ENCODE measurements around the gene HOXB2.

HOXB2 gene

GRCh38 chr17:48499735-48500434 lies 45.0 kb downstream of the HOXB2 start:
- H2BK5ac ChIP-seq (ENCODE audit: low read length) = no peak overlapping the region
- WGBS, 2 donors (ENCODE audit: extremely low coverage in 2 of 2, insufficient read length in 2 of 2, insufficient replicate concordance in 1 of 2) = no CpG with 5 or more reads among the region's 5 CpGs

GRCh38 chr17:48499248-48499647 lies 45.7 kb downstream of the HOXB2 start:
- Histone ChIP-seq H2AFZ (ENCODE audit: low read length) (no peak overlapping the region), H3K27me3 (ENCODE audit: control insufficient read depth in 3 of 3, insufficient read depth in 3 of 3, low read depth in 1 of 3, low read length in 3 of 3) (peaks cover 0 to 61% (median 2%) of the 10 kb centered on the region in 3 experiments)
- no CpG with 5 or more reads among the region's 3 CpGs for whole genome bisulfite sequencing, 2 donors (ENCODE audit: extremely low coverage in 2 of 2, insufficient read length in 2 of 2, insufficient replicate concordance in 1 of 2)

More at GRCh38 chr17:48499735-48500434, 45.0 kb downstream of the HOXB2 start:
- Histone ChIP-seq H3K18ac (ENCODE audit: low read length) (no peak overlapping the region), H2BK120ac (ENCODE audit: low read depth, low read length) (no peak overlapping the region), H3K9ac (ENCODE audit: low read depth, low read length, poor library complexity) (no peak overlapping the region), H3K27ac (replicated peaks; ENCODE audit: low read length) (no peak overlapping the region), H2AK5ac (ENCODE audit: low read depth, low read length) (no peak overlapping the region), H3K27me3 (ENCODE audit: control insufficient read depth in 3 of 3, insufficient read depth in 3 of 3, low read depth in 1 of 3, low read length in 3 of 3) (peaks cover 0 to 55% (median 2%) of the 10 kb centered on the region in 3 experiments), H3K4me2 (ENCODE audit: insufficient read depth, low read length, poor library complexity, severe bottlenecking) (no peak overlapping the region), H4K8ac (ENCODE audit: low read depth, low read length) (no peak overlapping the region), H2AFZ (ENCODE audit: low read length) (no peak overlapping the region), H4K91ac (ENCODE audit: low read depth, low read length, poor library complexity) (no peak overlapping the region), H3K36me3 (replicated peaks in 1 of 2; ENCODE audit: control insufficient read depth in 2 of 2, insufficient read depth in 2 of 2, low read length in 2 of 2) (no peaks in the 10 kb centered on the region), H3K9me3 (replicated peaks in 1 of 2; ENCODE audit: control insufficient read depth in 2 of 2, insufficient read depth in 1 of 2, low read depth in 1 of 2, low read length in 2 of 2) (no peaks in the 10 kb centered on the region), H3K4me3 (ENCODE audit: low read length in 2 of 2) (no peak overlapping the region), H2BK12ac (ENCODE audit: low read length) (no peak overlapping the region), H3K23ac (ENCODE audit: low read depth, low read length, poor library complexity) (no peak overlapping the region), H3K14ac (ENCODE audit: low read length) (no peak overlapping the region), H3K79me1 (ENCODE audit: low read depth, low read length) (no peaks in the 10 kb centered on the region), H3K4ac (ENCODE audit: low read length) (no peak overlapping the region), H2BK15ac (ENCODE audit: low read length) (no peak overlapping the region), H3K4me1 (ENCODE audit: control insufficient read depth in 2 of 2, insufficient read depth in 1 of 2, low read depth in 1 of 2, low read length in 2 of 2) (no peaks in the 10 kb centered on the region)
- no peak for DNase-seq (ENCODE audit: low spot score)

GRCh38 chr17:48498164-48498850 lies 46.6 kb downstream of the HOXB2 start:
- H2BK5ac ChIP-seq (ENCODE audit: low read length) = no peak overlapping the region
- H3K9ac ChIP-seq (ENCODE audit: low read depth, low read length, poor library complexity) = no peak overlapping the region
- H3K4me1 ChIP-seq (ENCODE audit: control insufficient read depth in 2 of 2, insufficient read depth in 1 of 2, low read depth in 1 of 2, low read length in 2 of 2) = no peaks in the 10 kb centered on the region
- H3K18ac ChIP-seq (ENCODE audit: low read length) = no peak overlapping the region
- no peaks in the 10 kb centered on the region for H3K36me3 ChIP-seq (replicated peaks in 1 of 2; ENCODE audit: control insufficient read depth in 2 of 2, insufficient read depth in 2 of 2, low read length in 2 of 2)
- H3K27ac ChIP-seq (replicated peaks; ENCODE audit: low read length) = no peak overlapping the region
- H3K4me3 ChIP-seq (ENCODE audit: low read length in 2 of 2) = no peak overlapping the region
- no peak overlapping the region for H4K8ac ChIP-seq (ENCODE audit: low read depth, low read length)
- H3K4me2 ChIP-seq (ENCODE audit: insufficient read depth, low read length, poor library complexity, severe bottlenecking) = no peak overlapping the region
- no peak overlapping the region for H3K23ac ChIP-seq (ENCODE audit: low read depth, low read length, poor library complexity)
- H2AK5ac ChIP-seq (ENCODE audit: low read depth, low read length) = no peak overlapping the region
- H3K14ac ChIP-seq (ENCODE audit: low read length) = no peak overlapping the region
- H3K27me3 ChIP-seq (ENCODE audit: control insufficient read depth in 3 of 3, insufficient read depth in 3 of 3, low read depth in 1 of 3, low read length in 3 of 3) = peaks cover 0 to 64% (median 7%) of the 10 kb centered on the region in 3 experiments
- DNase-seq (ENCODE audit: low spot score) = no peak
- H3K9me3 ChIP-seq (replicated peaks in 1 of 2; ENCODE audit: control insufficient read depth in 2 of 2, insufficient read depth in 1 of 2, low read depth in 1 of 2, low read length in 2 of 2) = no peaks in the 10 kb centered on the region
- no peak overlapping the region for H2BK12ac ChIP-seq (ENCODE audit: low read length)
- H2AFZ ChIP-seq (ENCODE audit: low read length) = no peak overlapping the region
- WGBS, 2 donors (ENCODE audit: extremely low coverage in 2 of 2, insufficient read length in 2 of 2, insufficient replicate concordance in 1 of 2) = no CpG with 5 or more reads among the region's 6 CpGs
- H3K79me1 ChIP-seq (ENCODE audit: low read depth, low read length) = no peaks in the 10 kb centered on the region
- no peak overlapping the region for H2BK15ac ChIP-seq (ENCODE audit: low read length)
- H3K4ac ChIP-seq (ENCODE audit: low read length) = no peak overlapping the region
- no peak overlapping the region for H2BK120ac ChIP-seq (ENCODE audit: low read depth, low read length)
- H4K91ac ChIP-seq (ENCODE audit: low read depth, low read length, poor library complexity) = no peak overlapping the region

More at GRCh38 chr17:48499248-48499647, 45.7 kb downstream of the HOXB2 start:
- no peak overlapping the region for H3K23ac ChIP-seq (ENCODE audit: low read depth, low read length, poor library complexity)
- no peaks in the 10 kb centered on the region for H3K4me1 ChIP-seq (ENCODE audit: control insufficient read depth in 2 of 2, insufficient read depth in 1 of 2, low read depth in 1 of 2, low read length in 2 of 2)
- no peak overlapping the region for H4K91ac ChIP-seq (ENCODE audit: low read depth, low read length, poor library complexity)
- H3K14ac ChIP-seq (ENCODE audit: low read length) = no peak overlapping the region
- H2BK12ac ChIP-seq (ENCODE audit: low read length) = no peak overlapping the region
- no peak overlapping the region for H4K8ac ChIP-seq (ENCODE audit: low read depth, low read length)
- no peaks in the 10 kb centered on the region for H3K36me3 ChIP-seq (replicated peaks in 1 of 2; ENCODE audit: control insufficient read depth in 2 of 2, insufficient read depth in 2 of 2, low read length in 2 of 2)
- no peak overlapping the region for H2AK5ac ChIP-seq (ENCODE audit: low read depth, low read length)
- H3K79me1 ChIP-seq (ENCODE audit: low read depth, low read length) = no peaks in the 10 kb centered on the region
- H3K9ac ChIP-seq (ENCODE audit: low read depth, low read length, poor library complexity) = no peak overlapping the region
- H3K4ac ChIP-seq (ENCODE audit: low read length) = no peak overlapping the region
- no peak overlapping the region for H3K4me3 ChIP-seq (ENCODE audit: low read length in 2 of 2)
- no peak overlapping the region for H2BK15ac ChIP-seq (ENCODE audit: low read length)
- H3K27ac ChIP-seq (replicated peaks; ENCODE audit: low read length) = no peak overlapping the region
- H2BK120ac ChIP-seq (ENCODE audit: low read depth, low read length) = no peak overlapping the region
- no peak overlapping the region for H3K18ac ChIP-seq (ENCODE audit: low read length)
- DNase-seq (ENCODE audit: low spot score) = no peak
- no peaks in the 10 kb centered on the region for H3K9me3 ChIP-seq (replicated peaks in 1 of 2; ENCODE audit: control insufficient read depth in 2 of 2, insufficient read depth in 1 of 2, low read depth in 1 of 2, low read length in 2 of 2)
- H3K4me2 ChIP-seq (ENCODE audit: insufficient read depth, low read length, poor library complexity, severe bottlenecking) = no peak overlapping the region
- H2BK5ac ChIP-seq (ENCODE audit: low read length) = no peak overlapping the region

GRCh38 chr17:48497103-48497502 lies 47.8 kb downstream of the HOXB2 start:
- H3K9ac ChIP-seq (ENCODE audit: low read depth, low read length, poor library complexity) = no peak overlapping the region
- no peak overlapping the region for H3K18ac ChIP-seq (ENCODE audit: low read length)
- DNase-seq (ENCODE audit: low spot score) = no peak
- no peak overlapping the region for H2BK5ac ChIP-seq (ENCODE audit: low read length)
- H3K79me1 ChIP-seq (ENCODE audit: low read depth, low read length) = no peaks in the 10 kb centered on the region
- no peak overlapping the region for H2BK12ac ChIP-seq (ENCODE audit: low read length)
- H3K4ac ChIP-seq (ENCODE audit: low read length) = no peak overlapping the region
- no peak overlapping the region for H3K4me2 ChIP-seq (ENCODE audit: insufficient read depth, low read length, poor library complexity, severe bottlenecking)
- H3K36me3 ChIP-seq (replicated peaks in 1 of 2; ENCODE audit: control insufficient read depth in 2 of 2, insufficient read depth in 2 of 2, low read length in 2 of 2) = no peaks in the 10 kb centered on the region
- no peak overlapping the region for H2BK120ac ChIP-seq (ENCODE audit: low read depth, low read length)
- H3K4me3 ChIP-seq (ENCODE audit: low read length in 2 of 2) = no peak overlapping the region
- no peaks in the 10 kb centered on the region for H3K9me3 ChIP-seq (replicated peaks in 1 of 2; ENCODE audit: control insufficient read depth in 2 of 2, insufficient read depth in 1 of 2, low read depth in 1 of 2, low read length in 2 of 2)
- no peak overlapping the region for H2AK5ac ChIP-seq (ENCODE audit: low read depth, low read length)
- H3K27ac ChIP-seq (replicated peaks; ENCODE audit: low read length) = no peak overlapping the region
- H3K14ac ChIP-seq (ENCODE audit: low read length) = no peak overlapping the region
- no peak overlapping the region for H2AFZ ChIP-seq (ENCODE audit: low read length)
- H3K4me1 ChIP-seq (ENCODE audit: control insufficient read depth in 2 of 2, insufficient read depth in 1 of 2, low read depth in 1 of 2, low read length in 2 of 2) = peaks cover 0 to 4% of the 10 kb centered on the region in 2 donors
- no peak overlapping the region for H4K8ac ChIP-seq (ENCODE audit: low read depth, low read length)
- H4K91ac ChIP-seq (ENCODE audit: low read depth, low read length, poor library complexity) = no peak overlapping the region
- H2BK15ac ChIP-seq (ENCODE audit: low read length) = no peak overlapping the region
- no peak overlapping the region for H3K23ac ChIP-seq (ENCODE audit: low read depth, low read length, poor library complexity)
- WGBS, 2 donors (ENCODE audit: extremely low coverage in 2 of 2, insufficient read length in 2 of 2, insufficient replicate concordance in 1 of 2) = no CpG with 5 or more reads among the region's 2 CpGs
- H3K27me3 ChIP-seq (ENCODE audit: control insufficient read depth in 3 of 3, insufficient read depth in 3 of 3, low read depth in 1 of 3, low read length in 3 of 3) = peaks cover 6 to 71% (median 18%) of the 10 kb centered on the region in 3 experiments

Measured in neuronal stem cell (in vitro differentiated cells).